ENCODE results near the gene EPHB1. TPM values are rescaled to one million over a fixed set of nuclear protein-coding genes. Genes with fewer than 3 reads are reported as not detected.

Gene EPHB1
- total RNA-seq, 1 experiment from 2014 or later = 0.86 TPM

- H3K9me3 ChIP-seq (ENCODE audit: control insufficient read depth in 1 of 2, insufficient read depth in 1 of 2, low read depth in 1 of 2, low read length in 2 of 2) = no peaks in the 10 kb centered on the region
- H3K4me3 ChIP-seq (replicated peaks in 1 of 2; ENCODE audit: low read depth in 1 of 2, low read length in 2 of 2) = no peak overlapping the region
- ATAC-seq = no peak
- no peaks in the 10 kb centered on the region for H3K27me3 ChIP-seq (ENCODE audit: insufficient read depth, low read length)
- RAD21 ChIA-PET (ENCODE audit: low non-redundant PET in 1 of 2, low total read pairs in 2 of 2, uncharacterized antibody in 2 of 2, unreplicated experiment in 2 of 2) = no interaction called here
- no peak overlapping the region for H3K9ac ChIP-seq (ENCODE audit: low read length)
- intact Hi-C loops (cut with micrococcal nuclease) = no loop called here
- H3K9me2 ChIP-seq (ENCODE audit: insufficient read depth) = no peaks in the 10 kb centered on the region
- H4K20me1 ChIP-seq (ENCODE audit: insufficient read depth) = no peaks in the 10 kb centered on the region
- POLR2A ChIA-PET = no interaction called here
- BruUV-seq (replicated peaks) = no TSS peak
- TF ChIP-seq ZNF274 (IDR thresholded peaks at IDR 0.05; ENCODE audit: low read depth, low read length) (no peak), SIN3A (IDR thresholded peaks at IDR 0.05; ENCODE audit: low read depth) (no peak), YY1 (IDR thresholded peaks at IDR 0.05; ENCODE audit: extremely low read depth, insufficient replicate concordance, low read depth, low read length) (no peak), EZH2 (IDR thresholded peaks at IDR 0.05) (no peak), CEBPB (IDR thresholded peaks at IDR 0.05; ENCODE audit: low read depth) (no peak), POLR2AphosphoS5 (IDR thresholded peaks at IDR 0.05; ENCODE audit: low read depth, low read length) (no peak)
- no peak overlapping the region for H2AFZ ChIP-seq (ENCODE audit: low read depth, low read length, poor library complexity, severe bottlenecking)
- CTCF ChIA-PET = no interaction called here
- H3K4me1 ChIP-seq (ENCODE audit: control insufficient read depth in 1 of 2, insufficient read depth in 2 of 2, low read length in 2 of 2) = no peaks in the 10 kb centered on the region
- H3K4me2 ChIP-seq (ENCODE audit: low read length) = no peak overlapping the region
- H3K27ac ChIP-seq (ENCODE audit: low read depth, low read length) = no peak overlapping the region
- H3K36me3 ChIP-seq (ENCODE audit: control insufficient read depth in 1 of 2, insufficient read depth in 2 of 2, low read length in 2 of 2) = no peaks in the 10 kb centered on the region
- no peak for DNase-seq (ENCODE audit: low read depth, low spot score)
- H3K79me2 ChIP-seq (ENCODE audit: insufficient read depth, low read length) = no peaks in the 10 kb centered on the region
Measured at GRCh38 chr3:134938029-134938525, 143.0 kb downstream of the EPHB1 start.

GRCh38 chr3:134939978-134940377, 144.9 kb downstream of the EPHB1 start:
- no peak for DNase-seq (ENCODE audit: low read depth, low spot score)
- H2AFZ ChIP-seq (ENCODE audit: low read depth, low read length, poor library complexity, severe bottlenecking) = no peak overlapping the region
- H3K27ac ChIP-seq (ENCODE audit: low read depth, low read length) = no peak overlapping the region
- BruUV-seq (replicated peaks) = no TSS peak
- ChIA-PET POLR2A (no interaction called here), CTCF (no interaction called here), RAD21 (ENCODE audit: low non-redundant PET in 1 of 2, low total read pairs in 2 of 2, uncharacterized antibody in 2 of 2, unreplicated experiment in 2 of 2) (no interaction called here)
- H4K20me1 ChIP-seq (ENCODE audit: insufficient read depth) = no peaks in the 10 kb centered on the region
- no peak for TF ChIP-seq SP1 (IDR thresholded peaks at IDR 0.05; ENCODE audit: low read depth)
- no peak for TF ChIP-seq FOSL1 (IDR thresholded peaks at IDR 0.05; ENCODE audit: low read depth)
- TF ChIP-seq EZH2phosphoT487 (IDR thresholded peaks at IDR 0.05; ENCODE audit: borderline replicate concordance) = no peak
- no peaks in the 10 kb centered on the region for H3K36me3 ChIP-seq (ENCODE audit: control insufficient read depth in 1 of 2, insufficient read depth in 2 of 2, low read length in 2 of 2)
- no peaks in the 10 kb centered on the region for H3K9me2 ChIP-seq (ENCODE audit: insufficient read depth)
- no peaks in the 10 kb centered on the region for H3K79me2 ChIP-seq (ENCODE audit: insufficient read depth, low read length)
- no peaks in the 10 kb centered on the region for H3K9me3 ChIP-seq (ENCODE audit: control insufficient read depth in 1 of 2, insufficient read depth in 1 of 2, low read depth in 1 of 2, low read length in 2 of 2)
- no peak overlapping the region for H3K4me2 ChIP-seq (ENCODE audit: low read length)
- no peak overlapping the region for H3K9ac ChIP-seq (ENCODE audit: low read length)
- intact Hi-C loops (cut with micrococcal nuclease) = no loop called here
- H3K27me3 ChIP-seq (ENCODE audit: insufficient read depth, low read length) = no peaks in the 10 kb centered on the region; the same call in 1 of the 2 replicates
- no peak overlapping the region for H3K4me3 ChIP-seq (replicated peaks in 1 of 2; ENCODE audit: low read depth in 1 of 2, low read length in 2 of 2)
- H3K4me1 ChIP-seq (ENCODE audit: control insufficient read depth in 1 of 2, insufficient read depth in 2 of 2, low read length in 2 of 2) = no peaks in the 10 kb centered on the region
- ATAC-seq = no peak

All from HCT116 (cell line).